HG03575 (cell line): Measurements from ENCODE around the gene NADSYN1.

Experiments
- ATAC-seq: cut with Tn5 transposase; IDR thresholded peaks from one replicate; pipeline ENCODE4 v1.9.1; 2021; ENCODE audit not compliant: unreplicated experiment, insufficient number of reproducible peaks, low FRiP score; ENCODE audit errors: extremely low read depth

NADSYN1 gene

GRCh38 chr11:71448257-71449171, 4.5 kb upstream of the NADSYN1 start, which contains the start of gene DHCR7:
Gene DHCR7 (minus strand): TSS chr11:71448393. CDS start chr11:71444952, 3,441 bp downstream.
- ATAC-seq = no peak

DNA sequence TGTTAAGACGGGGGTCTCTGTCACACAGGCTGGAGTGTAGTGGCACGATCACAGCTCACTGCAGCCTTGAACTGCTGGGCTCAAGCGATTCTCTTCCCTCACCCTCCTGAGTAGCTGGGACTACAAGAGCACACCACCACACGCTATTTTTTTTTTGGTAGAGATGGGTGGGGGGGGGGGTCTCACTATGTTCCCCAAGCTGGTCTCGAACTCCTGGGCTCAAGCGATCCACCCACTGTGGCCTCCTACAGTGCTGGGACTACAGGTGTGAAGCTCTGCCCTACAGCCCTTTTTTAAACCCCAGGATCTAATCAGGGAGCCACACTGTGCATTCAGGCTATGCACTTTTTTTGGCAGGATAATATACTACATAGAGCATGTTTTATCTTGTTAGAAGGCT, 3.4 kb upstream of the NADSYN1 start:
- no peak for ATAC-seq

- no peak for ATAC-seq
These were observed 2.5 kb upstream of the NADSYN1 start for GRCh38 chr11:71450507-71450906.

DNA sequence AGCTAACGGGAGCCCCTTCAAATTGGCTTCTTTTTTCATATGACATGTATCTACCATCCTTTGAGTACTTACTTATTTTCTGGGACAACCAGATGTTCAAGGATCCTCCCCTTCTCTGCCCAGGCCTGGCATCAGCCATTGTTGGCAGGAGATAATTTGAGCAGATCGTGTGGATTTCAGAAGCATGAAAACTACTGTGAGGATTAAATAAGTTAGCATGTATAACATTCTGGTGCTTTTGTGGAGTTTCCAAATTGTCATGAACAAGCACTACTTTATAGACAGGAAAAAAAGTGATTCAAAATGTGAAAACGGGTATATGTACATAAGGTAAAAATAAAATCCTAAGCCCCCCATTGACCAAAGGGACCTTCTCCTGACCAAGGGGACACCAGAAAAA, 2.1 kb upstream of the NADSYN1 start:
- no peak for ATAC-seq

DNA sequence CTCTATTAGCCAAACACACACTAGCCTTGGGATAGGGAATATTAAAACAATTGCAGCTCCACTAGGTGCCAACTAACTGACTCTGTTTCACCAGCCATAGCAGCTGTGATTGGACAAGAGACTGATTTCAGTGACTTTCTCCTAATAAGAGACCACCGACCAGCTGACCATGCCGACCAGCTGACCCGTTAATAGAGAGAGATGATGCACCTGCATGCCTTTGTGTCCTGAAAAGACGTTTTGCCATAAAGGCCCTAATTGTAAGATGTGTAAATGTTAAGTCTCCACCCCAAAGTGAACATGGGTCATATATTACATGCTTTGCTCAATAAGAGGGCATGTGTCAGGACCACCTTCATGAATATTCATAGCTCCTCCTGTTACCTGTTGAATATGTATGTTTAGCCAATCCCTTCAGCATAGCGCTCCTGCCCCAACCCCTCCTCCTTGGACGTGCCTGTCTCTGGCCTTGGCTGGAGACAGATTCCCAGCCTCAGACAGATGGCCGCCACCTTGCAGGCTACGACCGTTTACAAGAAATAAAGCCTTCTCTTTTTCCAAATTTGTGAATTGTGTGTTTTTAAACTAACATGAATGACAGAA, 1.3 kb upstream of the NADSYN1 start:
- ATAC-seq = no peak

- no peak for ATAC-seq
These were observed 585 bp upstream of the NADSYN1 start for GRCh38 chr11:71452199-71453036.

DNA sequence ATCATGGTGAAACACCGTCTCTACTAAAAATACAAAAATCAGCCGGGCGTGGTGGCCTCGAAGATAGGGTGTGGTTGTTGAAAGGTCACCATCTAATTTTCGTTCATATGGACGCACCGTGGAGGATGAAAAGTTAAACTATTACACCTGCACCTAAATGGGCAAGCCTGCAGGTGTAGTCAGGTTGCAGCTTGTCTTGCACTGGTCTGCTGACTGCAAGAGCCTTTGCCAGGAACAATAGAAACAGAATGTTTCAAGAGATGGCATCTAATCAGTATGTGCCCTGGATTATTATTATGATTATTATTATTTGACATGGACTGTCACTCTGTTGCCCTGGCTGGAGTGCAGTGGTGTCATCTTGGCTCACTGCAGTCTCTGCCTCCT, 908 bp downstream of the NADSYN1 start:
- ATAC-seq = no peak

GRCh38 chr11:71454470-71455113, 1.6 kb downstream of the NADSYN1 start:
- ATAC-seq = no peak

DNA sequence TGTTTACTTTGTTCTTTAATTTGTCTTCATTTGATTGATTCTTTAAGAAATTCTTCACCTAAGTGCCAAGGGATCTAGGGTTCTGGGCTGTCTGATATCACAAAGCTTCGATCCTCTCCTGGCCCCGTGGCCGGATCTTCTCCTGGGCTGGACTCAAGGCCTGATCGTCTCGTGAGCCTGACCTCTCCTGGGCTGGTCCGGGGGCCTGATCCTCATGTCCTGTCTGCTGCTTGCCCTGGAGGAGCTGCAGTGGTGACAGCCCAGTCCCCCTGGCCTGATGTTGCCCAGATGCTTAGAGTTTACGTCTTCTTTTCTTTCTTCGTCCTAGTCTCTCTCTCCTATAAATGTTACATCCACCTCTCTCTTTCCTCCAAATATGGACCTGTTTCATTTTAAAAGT, 3.3 kb downstream of the NADSYN1 start:
- ATAC-seq = no peak

GRCh38 chr11:71456831-71457230, 3.8 kb downstream of the NADSYN1 start:
- ATAC-seq = no peak

- ATAC-seq = no peak
These were observed 5.4 kb downstream of the NADSYN1 start for GRCh38 chr11:71458146-71459070.

DNA sequence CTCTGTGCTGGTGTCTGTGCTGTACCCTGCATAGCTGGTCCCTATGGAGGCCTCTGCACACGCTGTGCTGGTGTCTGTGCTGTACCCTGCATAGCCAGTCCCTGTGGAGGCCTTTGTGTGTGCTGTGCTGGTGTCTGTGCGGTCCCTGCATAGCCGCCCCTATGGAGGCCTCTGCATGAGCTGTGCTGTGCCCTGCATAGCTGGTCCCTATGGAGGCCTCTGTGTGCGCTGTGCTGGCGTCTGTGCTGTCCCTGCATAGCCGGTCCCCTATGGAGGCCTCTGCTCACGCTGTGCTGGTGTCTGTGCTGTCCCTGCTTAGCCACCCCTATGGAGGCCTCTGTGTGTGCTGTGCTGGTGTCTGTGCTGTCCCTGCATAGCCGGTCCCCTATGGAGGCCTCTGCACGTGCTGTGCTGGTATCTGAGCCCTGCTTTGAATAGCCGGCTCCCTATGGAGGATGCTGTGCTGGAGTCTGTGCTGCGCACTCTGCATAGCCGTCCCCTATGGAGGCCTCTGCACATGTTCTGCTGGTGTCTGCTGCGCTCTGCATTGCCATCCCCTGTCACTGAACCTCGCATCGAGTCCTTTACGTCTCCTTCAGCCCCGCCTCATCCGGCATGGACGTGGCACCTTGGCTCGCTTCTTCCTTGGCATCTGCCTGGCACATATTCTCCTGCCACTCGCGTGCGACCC, 6.2 kb downstream of the NADSYN1 start:
- ATAC-seq = no peak

DNA sequence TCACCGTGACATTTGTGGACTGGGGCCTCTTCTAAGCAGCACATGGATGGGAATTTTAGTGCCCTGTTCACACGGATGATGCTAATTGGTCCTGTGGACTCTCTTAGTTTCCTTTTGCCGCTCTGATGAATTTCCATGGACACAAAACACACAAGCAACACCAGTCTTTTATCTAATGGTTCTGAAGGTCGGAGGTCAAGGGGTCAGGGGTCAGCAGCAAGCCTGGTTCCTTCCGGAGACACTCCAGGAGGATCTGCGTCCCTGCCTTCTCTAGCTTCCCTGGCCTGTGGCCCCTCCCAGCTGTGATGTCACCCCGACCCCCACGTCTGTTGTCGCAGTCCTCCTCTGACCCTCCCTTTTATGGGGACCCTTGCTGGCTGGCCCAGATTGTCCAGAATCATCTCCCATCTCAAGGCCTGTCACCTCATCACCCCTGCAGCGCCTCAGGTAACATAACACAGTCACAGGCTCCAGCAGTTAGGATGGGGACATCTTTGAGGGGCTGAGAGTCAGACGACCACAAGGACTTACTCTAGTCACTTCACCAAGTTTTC, 6.8 kb downstream of the NADSYN1 start:
- no peak for ATAC-seq

DNA sequence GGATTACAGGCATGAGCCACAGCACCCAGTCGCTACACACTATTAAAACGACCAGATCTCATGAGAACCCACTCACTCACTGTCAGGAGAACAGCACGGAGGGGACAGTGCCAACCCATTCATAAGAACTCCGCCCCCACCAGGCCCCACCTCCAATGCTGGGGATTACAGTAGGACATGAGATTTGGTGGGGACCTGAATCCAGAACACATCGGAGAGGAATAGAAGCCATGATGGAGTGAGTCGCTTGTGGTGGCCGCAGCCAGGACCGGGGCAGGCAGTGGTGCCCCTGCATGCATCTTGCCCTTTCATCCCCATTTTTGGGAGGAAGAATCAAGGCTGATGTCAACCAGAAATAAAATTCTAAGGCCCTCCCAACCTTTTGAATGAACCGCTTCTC, 8.7 kb downstream of the NADSYN1 start:
- no peak for ATAC-seq

DNA sequence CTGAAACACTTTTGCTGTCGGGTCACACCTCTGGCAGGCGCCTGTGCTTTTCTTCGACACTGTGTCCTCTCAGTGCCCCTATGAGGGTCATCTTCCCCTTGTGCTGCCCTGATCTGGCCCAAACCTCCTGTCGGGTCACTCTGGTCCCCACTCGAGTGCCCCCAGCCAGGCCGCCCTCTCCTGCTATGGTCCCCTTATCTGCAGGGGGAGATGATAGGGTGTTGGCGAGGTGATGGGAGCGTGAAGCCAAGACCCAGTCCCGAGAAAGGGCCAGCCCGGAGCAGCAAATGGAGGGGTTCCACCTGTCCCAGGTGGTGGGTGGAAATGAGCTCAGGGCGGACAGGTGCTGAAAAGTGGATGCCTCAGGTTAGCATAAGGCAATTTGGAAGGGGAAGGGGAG, 9.7 kb downstream of the NADSYN1 start:
- ATAC-seq = no peak

- no peak for ATAC-seq
These were observed 10.6 kb downstream of the NADSYN1 start for GRCh38 chr11:71463331-71464211.
